Esophagus squamous epithelium (tissue), 5 donors: Measurements from ENCODE around the gene GNA12. TPM values are rescaled to one million over a fixed set of nuclear protein-coding genes. Genes with fewer than 3 reads are reported as not detected.

Experiments used
- DNase-seq: peaks from one replicate; lab custom pipeline; 2025; lab: John Stamatoyannopoulos, UW
- H3K27ac ChIP-seq, 4 donors: fragments of 200-600 bp; sonication (generic); one replicate each; pipeline ENCODE4 v1.5.1; 2016 to 2019; ENCODE audit warnings: mild to moderate bottlenecking in 1 of 4
- H3K27me3 ChIP-seq, 4 donors: fragments of 200-600 bp; sonication (generic); 1 replicate in 3 of 4; 2 replicates in 1 of 4; pipeline versions ENCODE4 v1.5.1 to v1.6.0; 2017 to 2021; ENCODE audit warnings: antibody characterized with exemption in 1 of 4
- H3K36me3 ChIP-seq, 3 donors: fragments of 200-600 bp; sonication (generic); one replicate each; pipeline ENCODE4 v1.5.1; 2016 to 2019
- H3K4me1 ChIP-seq, 3 donors: fragments of 200-600 bp; sonication (generic); one replicate each; pipeline ENCODE4 v1.5.1; 2017 to 2019
- H3K4me3 ChIP-seq, 4 donors: fragments of 200-600 bp; sonication (generic); 1 replicate in 3 of 4; 2 replicates in 1 of 4; pipeline ENCODE4 v1.5.1; 2016 to 2019; ENCODE audit warnings: mild to moderate bottlenecking in 2 of 4, moderate library complexity in 1 of 4
- H3K9me3 ChIP-seq, 3 donors: fragments of 200-600 bp; sonication (generic); one replicate each; pipeline ENCODE4 v1.5.1; 2016 to 2019
- POLR2A ChIP-seq, 4 donors: fragments of 450-650 bp; IDR thresholded peaks; one replicate each; pipeline ENCODE4 v1.6.1; 2017; ENCODE audit warnings: antibody characterized with exemption in 4 of 4, mild to moderate bottlenecking in 4 of 4, moderate library complexity in 3 of 4
- WGBS, 2 donors: methylation state at CpG; one replicate each; pipeline ENCODE4 v1.1.5; 2018; 5-methylcytosine and 5-hydroxymethylcytosine counted together
- intact Hi-C: fragments of 100-400 bp; cut with DNase I; formaldehyde crosslinking; loops from one replicate; pipeline ENCODE4 v1.15.0; 2022
- total RNA-seq, 4 donors: library from RNA; depleted of rRNA; stranded (reverse); fragments of >200 nt; gene quantifications; one replicate each; pipeline ENCODE4 v1.1.0, GENCODE V29; 2016
- TF ChIP-seq, protein P1 (sequence below), 6 experiments: fragments of 450-650 bp in 4 of 6; fragments of 200-600 bp in 2 of 6; sonication (generic) in 2 of 6; IDR thresholded peaks; one replicate each; pipeline ENCODE4 v1.5.1; 2016 to 2019; ENCODE audit warnings: antibody characterized with exemption in 6 of 6, mild to moderate bottlenecking in 4 of 6, moderate library complexity in 4 of 6
- donor health status: DM: yes; HTN: yes; CAD: no.

The GNA12 gene
- total RNA-seq, 4 donors from 2014 or later: 6.6 to 11.6 (median 7.6) TPM

DNA sequence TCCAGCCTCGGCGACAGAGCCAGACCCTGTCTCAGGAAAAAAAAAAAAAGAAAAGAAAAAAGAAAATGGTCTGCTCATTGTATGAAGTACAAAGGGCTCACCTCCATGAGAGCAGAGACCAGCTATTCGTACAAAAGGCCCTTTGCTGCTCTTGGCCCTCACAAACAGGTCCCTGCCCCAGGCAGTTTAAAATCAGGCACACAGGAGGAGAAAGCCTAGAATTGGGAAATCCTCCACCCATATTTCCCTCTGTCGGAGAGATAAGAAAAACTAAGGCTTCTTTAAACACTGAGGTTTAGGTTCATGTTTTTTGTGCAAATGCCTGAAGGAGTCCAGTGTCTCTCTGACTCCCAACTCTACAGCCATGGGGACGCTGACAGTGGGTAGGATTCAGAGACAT, 15.1 kb downstream of the GNA12 start:
- H3K9me3 ChIP-seq: no peaks in the 10 kb centered on the region
- no peak overlapping the region for H3K4me3 ChIP-seq
- no peak for DNase-seq
- H3K4me1 ChIP-seq: peaks cover 0 to 18% (median 0%) of the 10 kb centered on the region in 3 donors
- TF ChIP-seq POLR2A (IDR thresholded peaks at IDR 0.05): no peak
- TF ChIP-seq, protein P1, sequence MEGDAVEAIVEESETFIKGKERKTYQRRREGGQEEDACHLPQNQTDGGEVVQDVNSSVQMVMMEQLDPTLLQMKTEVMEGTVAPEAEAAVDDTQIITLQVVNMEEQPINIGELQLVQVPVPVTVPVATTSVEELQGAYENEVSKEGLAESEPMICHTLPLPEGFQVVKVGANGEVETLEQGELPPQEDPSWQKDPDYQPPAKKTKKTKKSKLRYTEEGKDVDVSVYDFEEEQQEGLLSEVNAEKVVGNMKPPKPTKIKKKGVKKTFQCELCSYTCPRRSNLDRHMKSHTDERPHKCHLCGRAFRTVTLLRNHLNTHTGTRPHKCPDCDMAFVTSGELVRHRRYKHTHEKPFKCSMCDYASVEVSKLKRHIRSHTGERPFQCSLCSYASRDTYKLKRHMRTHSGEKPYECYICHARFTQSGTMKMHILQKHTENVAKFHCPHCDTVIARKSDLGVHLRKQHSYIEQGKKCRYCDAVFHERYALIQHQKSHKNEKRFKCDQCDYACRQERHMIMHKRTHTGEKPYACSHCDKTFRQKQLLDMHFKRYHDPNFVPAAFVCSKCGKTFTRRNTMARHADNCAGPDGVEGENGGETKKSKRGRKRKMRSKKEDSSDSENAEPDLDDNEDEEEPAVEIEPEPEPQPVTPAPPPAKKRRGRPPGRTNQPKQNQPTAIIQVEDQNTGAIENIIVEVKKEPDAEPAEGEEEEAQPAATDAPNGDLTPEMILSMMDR (IDR thresholded peaks at IDR 0.05): no peak
- no peaks in the 10 kb centered on the region for H3K27me3 ChIP-seq
- H3K36me3 ChIP-seq: no peaks in the 10 kb centered on the region
- no peak overlapping the region for H3K27ac ChIP-seq
- 80 to 95% methylated on average over 4 to 5 of the region's 5 CpGs for WGBS, 2 donors
- intact Hi-C loops: no loop called here

GRCh38 chr7:2826771-2827170, 17.3 kb downstream of the GNA12 start:
- WGBS, 2 donors: 70 to 80% methylated on average over 2 of the region's 2 CpGs
- TF ChIP-seq, protein P1 (IDR thresholded peaks at IDR 0.05): no peak
- TF ChIP-seq POLR2A (IDR thresholded peaks at IDR 0.05): no peak

DNA sequence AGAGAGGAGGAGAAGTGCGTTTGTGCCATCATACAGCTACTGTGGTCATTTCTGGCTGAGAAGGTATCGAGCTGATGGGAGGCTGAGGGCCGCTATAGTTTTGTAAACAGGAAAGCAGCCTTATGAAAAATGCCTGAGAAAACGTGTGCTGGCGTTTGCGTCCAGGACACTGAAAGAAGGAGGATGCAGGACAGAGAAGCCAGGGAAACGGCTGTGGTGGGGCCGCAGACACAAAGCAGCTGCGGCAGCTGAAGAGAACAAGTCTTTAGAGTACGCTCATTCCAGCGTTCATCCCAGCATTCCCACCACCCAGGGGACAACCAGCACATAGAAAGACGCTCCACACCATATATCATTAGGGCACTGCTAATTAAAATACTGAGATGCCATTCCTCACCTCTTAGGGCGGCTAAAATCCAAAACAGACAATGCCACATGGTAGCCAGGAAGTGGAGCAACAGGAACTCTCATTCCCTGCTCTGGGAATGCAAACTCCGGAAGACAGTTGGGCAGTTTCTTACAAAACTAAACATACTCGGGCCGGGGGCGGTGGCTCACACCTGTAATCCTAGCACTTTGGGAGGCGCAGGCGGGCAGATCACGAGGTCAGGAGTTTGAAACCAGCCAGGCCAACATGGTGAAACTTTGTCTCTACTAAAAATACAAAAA, 18.4 kb downstream of the GNA12 start:
- Histone ChIP-seq H3K27ac (no peak overlapping the region), H3K4me3 (no peak overlapping the region), H3K9me3 (no peaks in the 10 kb centered on the region), H3K4me1 (peaks cover 12 to 50% (median 20%) of the 10 kb centered on the region in 3 donors), H3K27me3 (no peaks in the 10 kb centered on the region), H3K36me3 (no peaks in the 10 kb centered on the region)
- DNase-seq: no peak
- TF ChIP-seq POLR2A (IDR thresholded peaks at IDR 0.05): no peak
- TF ChIP-seq, protein P1 (IDR thresholded peaks at IDR 0.05): no peak
- intact Hi-C loops: no loop called here
- 74 to 81% methylated on average over 13 to 20 of the region's 20 CpGs for WGBS, 2 donors

More at GRCh38 chr7:2826771-2827170, 17.3 kb downstream of the GNA12 start:
- intact Hi-C loops: no loop called here
- H3K27me3 ChIP-seq: no peaks in the 10 kb centered on the region
- no peak overlapping the region for H3K4me3 ChIP-seq
- H3K4me1 ChIP-seq: peaks cover under 1 to 39% (median 10%) of the 10 kb centered on the region in 3 donors
- no peaks in the 10 kb centered on the region for H3K36me3 ChIP-seq
- DNase-seq: no peak
- no peak overlapping the region for H3K27ac ChIP-seq
- H3K9me3 ChIP-seq: no peaks in the 10 kb centered on the region

- Histone ChIP-seq H3K4me1 (peaks cover 15 to 58% (median 28%) of the 10 kb centered on the region in 3 donors), H3K36me3 (no peaks in the 10 kb centered on the region), H3K27ac (no peak overlapping the region), H3K4me3 (no peak overlapping the region), H3K9me3 (no peaks in the 10 kb centered on the region), H3K27me3 (no peaks in the 10 kb centered on the region)
- TF ChIP-seq, protein P1 (IDR thresholded peaks at IDR 0.05): no peak
- no peak for TF ChIP-seq POLR2A (IDR thresholded peaks at IDR 0.05)
- intact Hi-C loops: no loop called here
- DNase-seq: no peak
- WGBS, 2 donors: 70% methylated on average over 5 to 15 of the region's 16 CpGs
These were observed 19.2 kb downstream of the GNA12 start for GRCh38 chr7:2824678-2825461.
